GM23248 (cell line): ENCODE measurements around the gene PGGT1B.

Experiments used
- EZH2 ChIP-seq: fragments of 200-600 bp; sonication (generic); IDR thresholded peaks from 2 replicates; pipeline ENCODE4 v1.6.1; 2018; ENCODE audit warnings: antibody characterized with exemption, mild to moderate bottlenecking; ENCODE audit not compliant: insufficient read depth, poor library complexity, severe bottlenecking
- EZH2phosphoT487 ChIP-seq: fragments of 200-600 bp; sonication (generic); IDR thresholded peaks from 2 replicates; pipeline ENCODE4 v1.6.1; 2018; ENCODE audit warnings: antibody characterized with exemption, moderate library complexity, mild to moderate bottlenecking, low read depth; ENCODE audit not compliant: insufficient read depth

- TF ChIP-seq EZH2 (no peak), EZH2phosphoT487 (no peak)
Measured at GRCh38 chr5:115160975-115161475, 101.7 kb downstream of the PGGT1B start.
